Measurements from ENCODE around the gene TUFT1.

TUFT1 gene

GRCh38 chr1:151540021-151540981 lies at the start of gene TUFT1:
Gene TUFT1 (plus strand): TSS chr1:151540309. CDS start chr1:151540367, 58 bp downstream.
- peak; percentile 91 for DNase-seq (ENCODE audit: low read depth)
- peak within 1 kb of the TSS; percentile 61 for H3K4me3 ChIP-seq (ENCODE audit: low read depth, low read length)
- TF ChIP-seq CTCF (IDR thresholded peaks at IDR 0.05; ENCODE audit: insufficient read depth, low read depth, low read length, missing control alignments): no peak

- H3K4me3 ChIP-seq (ENCODE audit: low read depth, low read length): no peak overlapping the region
- no peak for DNase-seq (ENCODE audit: low read depth)
- TF ChIP-seq CTCF (IDR thresholded peaks at IDR 0.05; ENCODE audit: insufficient read depth, low read depth, low read length, missing control alignments): no peak
Measured at GRCh38 chr1:151491641-151492040, 48.5 kb upstream of the TUFT1 start.

GRCh38 chr1:151492120-151492519 lies 48.0 kb upstream of the TUFT1 start:
- no peak for TF ChIP-seq CTCF (IDR thresholded peaks at IDR 0.05; ENCODE audit: insufficient read depth, low read depth, low read length, missing control alignments)
- H3K4me3 ChIP-seq (ENCODE audit: low read depth, low read length): no peak overlapping the region
- no peak for DNase-seq (ENCODE audit: low read depth)

GRCh38 chr1:151493042-151493441 lies 47.1 kb upstream of the TUFT1 start:
- DNase-seq (ENCODE audit: low read depth): no peak
- no peak for TF ChIP-seq CTCF (IDR thresholded peaks at IDR 0.05; ENCODE audit: insufficient read depth, low read depth, low read length, missing control alignments)
- H3K4me3 ChIP-seq (ENCODE audit: low read depth, low read length): no peak overlapping the region

GRCh38 chr1:151494741-151495281 lies 45.3 kb upstream of the TUFT1 start:
- H3K4me3 ChIP-seq (ENCODE audit: low read depth, low read length): no peak overlapping the region
- DNase-seq (ENCODE audit: low read depth): peak; percentile 37
- no peak for TF ChIP-seq CTCF (IDR thresholded peaks at IDR 0.05; ENCODE audit: insufficient read depth, low read depth, low read length, missing control alignments)

GRCh38 chr1:151495316-151495715 lies 44.8 kb upstream of the TUFT1 start:
- TF ChIP-seq CTCF (IDR thresholded peaks at IDR 0.05; ENCODE audit: insufficient read depth, low read depth, low read length, missing control alignments): no peak
- H3K4me3 ChIP-seq (ENCODE audit: low read depth, low read length): no peak overlapping the region
- DNase-seq (ENCODE audit: low read depth): no peak

All from GM12865 (cell line).